Stomach (tissue), 9 donors: ENCODE measurements around the gene PITPNC1. TPM values are rescaled to one million over a fixed set of nuclear protein-coding genes. Genes with fewer than 3 reads are reported as not detected.
A peak's percentile ranks its signal among the peaks of the same experiment; 100 is the strongest.

ENCODE experiments used
- DNase-seq, 2 donors: peaks; one replicate each; pipeline versions ENCODE4 v3.0.0 to v3.0.0-alpha.2; 2013 to 2019
- H3K27ac ChIP-seq, 5 donors: fragments of 200-600 bp in 4 of 5; sonication (generic) in 4 of 5; one replicate each; pipeline ENCODE4 v1.5.1; 2013 to 2019; ENCODE audit warnings: mild to moderate bottlenecking in 1 of 5, moderate library complexity in 1 of 5
- H3K27me3 ChIP-seq, 3 donors: fragments of 200-600 bp; sonication (generic); one replicate each; pipeline ENCODE4 v1.5.1; 2017 to 2019; ENCODE audit warnings: mixed run types in 1 of 3
- H3K36me3 ChIP-seq, 4 donors: fragments of 200-600 bp; sonication (generic); 1 replicate in 3 of 4; 2 replicates in 1 of 4; pipeline ENCODE4 v1.5.1; 2016 to 2019
- H3K4me1 ChIP-seq, 4 donors: fragments of 200-600 bp; sonication (generic); one replicate each; pipeline ENCODE4 v1.5.1; 2016 to 2019
- H3K4me3 ChIP-seq, 4 donors: fragments of 200-600 bp; sonication (generic) in 3 of 4; one replicate each; pipeline ENCODE4 v1.5.1; 2016 to 2019; ENCODE audit warnings: mild to moderate bottlenecking in 1 of 4
- H3K9me3 ChIP-seq, 4 donors: fragments of 200-600 bp; sonication (generic); one replicate each; pipeline ENCODE4 v1.5.1; 2016 to 2019
- CTCF ChIP-seq, 7 experiments: fragments of 450-650 bp in 4 of 7; fragments of 200-600 bp in 3 of 7; sonication (generic) in 3 of 7; IDR thresholded peaks; one replicate each; pipeline ENCODE4 v1.5.1; 2016 to 2019; ENCODE audit warnings: antibody characterized with exemption in 7 of 7, control low read depth in 2 of 7, mild to moderate bottlenecking in 1 of 7
- EP300 ChIP-seq: sonication (generic); formaldehyde crosslinking; IDR thresholded peaks from one replicate; pipeline ENCODE4 v1.6.1; 2017; ENCODE audit warnings: antibody characterized with exemption
- POLR2A ChIP-seq, 4 donors: fragments of 450-650 bp; IDR thresholded peaks; one replicate each; pipeline ENCODE4 v1.6.1; 2016; ENCODE audit warnings: antibody characterized with exemption in 4 of 4, control low read depth in 2 of 4, mild to moderate bottlenecking in 1 of 4, moderate library complexity in 1 of 4
- POLR2AphosphoS5 ChIP-seq, 3 donors: sonication (generic); formaldehyde crosslinking; IDR thresholded peaks; one replicate each; pipeline ENCODE4 v1.6.1; 2016; ENCODE audit warnings: antibody characterized with exemption in 3 of 3
- WGBS, 5 donors: extraction: QIAGEN DNeasy Blood & Tissue Kit in 3 of 5; methylation state at CpG; one replicate each; pipeline versions ENCODE4 v1.1.5 to v1.1.7; 2013 to 2018; 5-methylcytosine and 5-hydroxymethylcytosine counted together
- intact Hi-C: fragments of 100-400 bp; cut with DNase I; formaldehyde crosslinking; loops from one replicate; pipeline ENCODE4 v1.15.1; 2023; ENCODE audit warnings: low total_unique reads
- polyA plus RNA-seq, 3 donors: library from polyadenylated mRNA; stranded (reverse); fragments of 200-250 nt; gene quantifications; one replicate each; pipeline ENCODE4 v1.2.3, GENCODE V29; 2013
- total RNA-seq, 5 donors: library from RNA; depleted of rRNA; stranded (reverse); fragments of >200 nt; gene quantifications; one replicate each; pipeline versions ENCODE4 v1.1.0 to v1.2.3, GENCODE V29; 2014 to 2016
- donor health status: healthy with polysubstance abuse.
- donor health status: Bipolar disorder and iron deficiency.
- donor health status: healthy.

Gene PITPNC1
- total and polyA plus RNA-seq, 8 donors, result 2.3 to 25.3 (median 14.4) TPM

GRCh38 chr17:67485666-67486065 lies 108.6 kb downstream of the PITPNC1 start:
- Histone ChIP-seq H3K4me3 (no peak overlapping the region), H3K27me3 (no peaks in the 10 kb centered on the region), H3K36me3 (no peaks in the 10 kb centered on the region), H3K9me3 (no peaks in the 10 kb centered on the region), H3K27ac (no peak overlapping the region), H3K4me1 (peaks cover 5 to 19% (median 13%) of the 10 kb centered on the region in 4 donors)
- no peak for TF ChIP-seq POLR2AphosphoS5 (IDR thresholded peaks at IDR 0.05)
- no peak for TF ChIP-seq CTCF (IDR thresholded peaks at IDR 0.05)
- TF ChIP-seq POLR2A (IDR thresholded peaks at IDR 0.05), result no peak
- no peak for TF ChIP-seq EP300
- 84 to 93% (median 90%) methylated on average over 7 of the region's 7 CpGs for WGBS, 5 donors
- intact Hi-C loops, result no loop called here
- no peak for DNase-seq

GRCh38 chr17:67487506-67487905 lies 110.4 kb downstream of the PITPNC1 start:
- Histone ChIP-seq H3K4me3 (no peak overlapping the region), H3K27me3 (no peaks in the 10 kb centered on the region), H3K9me3 (no peaks in the 10 kb centered on the region), H3K36me3 (no peaks in the 10 kb centered on the region), H3K27ac (peak overlapping the region in 4 of 5 donors; percentile 31 to 65 (median 52)), H3K4me1 (peaks cover 9 to 27% (median 18%) of the 10 kb centered on the region in 4 donors)
- WGBS, 5 donors, result 74 to 89% (median 85%) methylated on average over 7 of the region's 7 CpGs
- no peak for TF ChIP-seq POLR2A (IDR thresholded peaks at IDR 0.05)
- TF ChIP-seq POLR2AphosphoS5 (IDR thresholded peaks at IDR 0.05), result no peak
- TF ChIP-seq EP300, result no peak
- TF ChIP-seq CTCF (IDR thresholded peaks at IDR 0.05), result no peak
- DNase-seq, result no peak
- intact Hi-C loops, result no loop called here

- no peaks in the 10 kb centered on the region for H3K27me3 ChIP-seq
- H3K9me3 ChIP-seq, result no peaks in the 10 kb centered on the region
- no peaks in the 10 kb centered on the region for H3K36me3 ChIP-seq
- H3K27ac ChIP-seq, result peak overlapping the region in 4 of 5 donors; percentile 31 to 65 (median 52)
- no peak for TF ChIP-seq POLR2AphosphoS5 (IDR thresholded peaks at IDR 0.05)
- no peak for TF ChIP-seq CTCF (IDR thresholded peaks at IDR 0.05)
- H3K4me3 ChIP-seq, result no peak overlapping the region
- H3K4me1 ChIP-seq, result peaks cover 9 to 34% (median 21%) of the 10 kb centered on the region in 4 donors
- 71 to 85% (median 80%) methylated on average over 12 of the region's 12 CpGs for WGBS, 5 donors
- intact Hi-C loops, result no loop called here
- no peak for DNase-seq
Measured at GRCh38 chr17:67488161-67488560, 111.1 kb downstream of the PITPNC1 start.

- DNase-seq, result no peak
- TF ChIP-seq CTCF (IDR thresholded peaks at IDR 0.05) (no peak), POLR2A (IDR thresholded peaks at IDR 0.05) (no peak), POLR2AphosphoS5 (IDR thresholded peaks at IDR 0.05) (no peak), EP300 (no peak)
- H3K4me1 ChIP-seq, result peaks cover 9 to 34% (median 23%) of the 10 kb centered on the region in 4 donors
- H3K27ac ChIP-seq, result peak overlapping the region in 3 of 5 donors; percentile 31 to 65 (median 56)
- H3K4me3 ChIP-seq, result no peak overlapping the region
- intact Hi-C loops, result no loop called here
- no peaks in the 10 kb centered on the region for H3K27me3 ChIP-seq
- no peaks in the 10 kb centered on the region for H3K36me3 ChIP-seq
- H3K9me3 ChIP-seq, result no peaks in the 10 kb centered on the region
- 97 to 99% (median 98%) methylated on average over 4 of the region's 4 CpGs for WGBS, 5 donors
Measured at GRCh38 chr17:67488768-67489167, 111.7 kb downstream of the PITPNC1 start.
